ENCODE measurements around the gene MRPS23. TPM values are rescaled to one million over a fixed set of nuclear protein-coding genes. Genes with fewer than 3 reads are reported as not detected.
A peak's percentile ranks its signal among the peaks of the same experiment; 100 is the strongest.

Gene MRPS23
- total RNA-seq, 5 donors from 2014 or later (not counting 1 experiment from before 2014, with no cell fraction given) = 13.3 to 32.3 (median 25.2) TPM

DNA sequence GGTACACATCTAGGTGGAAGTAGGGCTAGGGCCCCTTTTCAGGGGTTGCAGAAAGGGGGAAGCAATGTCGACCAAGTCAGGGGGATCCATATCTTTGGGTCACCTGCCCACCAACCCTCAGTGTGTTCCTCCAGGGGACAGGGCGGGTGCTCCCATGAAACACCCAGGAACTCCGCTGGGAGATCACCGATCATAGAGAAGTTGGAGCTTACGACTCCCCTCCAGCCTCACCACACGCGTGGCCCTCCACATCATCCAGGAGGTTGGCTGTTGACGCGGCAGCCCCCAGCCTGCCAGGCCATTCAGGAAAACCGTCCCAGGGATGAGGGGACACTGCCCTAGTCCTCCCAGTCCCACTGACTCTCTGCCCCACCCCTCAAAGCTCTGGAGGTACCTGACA, 17.3 kb upstream of the MRPS23 start:
- Histone ChIP-seq H3K27me3 (replicated peaks in 1 of 2; ENCODE audit: control insufficient read depth in 2 of 2, extremely low read depth in 1 of 2, insufficient read depth in 2 of 2, low read length in 1 of 2) (peaks cover 0 to 36% of the 10 kb centered on the region in 2 experiments), H3K4me3 (ENCODE audit: control insufficient read depth in 1 of 2, extremely low read depth in 1 of 2, low read length in 1 of 2) (no peak overlapping the region), H3K9me3 (no peaks in the 10 kb centered on the region), H3K4me1 (ENCODE audit: control insufficient read depth in 1 of 2, extremely low read depth in 1 of 2, insufficient read depth in 2 of 2, low read length in 2 of 2) (peaks cover 2 to 16% of the 10 kb centered on the region in 2 experiments), H3K27ac (ENCODE audit: low read length) (no peak overlapping the region), H3K36me3 (ENCODE audit: control insufficient read depth in 2 of 2, extremely low read depth in 1 of 2, insufficient read depth in 1 of 2, low read length in 1 of 2) (no peaks in the 10 kb centered on the region)
- no peak overlapping the region for H3K27ac Mint-ChIP-seq
- peaks cover 8 to 14% (median 14%) of the 10 kb centered on the region in 3 donors for H3K4me1 Mint-ChIP-seq
- H3K27me3 Mint-ChIP-seq = peaks cover 0 to 12% of the 10 kb centered on the region in 2 donors
- H3K36me3 Mint-ChIP-seq = no peaks in the 10 kb centered on the region
- DNase-seq (no peak), ATAC-seq (replicated peaks in 1 of 4) (no peak)
- no peak overlapping the region for H3K4me3 Mint-ChIP-seq
- CTCF ChIA-PET = no interaction called here
- H3K9me3 Mint-ChIP-seq = no peaks in the 10 kb centered on the region
- WGBS (ENCODE audit: insufficient coverage) = 85% methylated on average over 10 of the region's 10 CpGs
- POLR2A ChIA-PET = interaction anchor here in 1 of 2 donors (0.6 kb wide), 1 partner anchor 23 kb away, joined by 4 read pairs; no protein-coding TSS in a partner anchor

DNA sequence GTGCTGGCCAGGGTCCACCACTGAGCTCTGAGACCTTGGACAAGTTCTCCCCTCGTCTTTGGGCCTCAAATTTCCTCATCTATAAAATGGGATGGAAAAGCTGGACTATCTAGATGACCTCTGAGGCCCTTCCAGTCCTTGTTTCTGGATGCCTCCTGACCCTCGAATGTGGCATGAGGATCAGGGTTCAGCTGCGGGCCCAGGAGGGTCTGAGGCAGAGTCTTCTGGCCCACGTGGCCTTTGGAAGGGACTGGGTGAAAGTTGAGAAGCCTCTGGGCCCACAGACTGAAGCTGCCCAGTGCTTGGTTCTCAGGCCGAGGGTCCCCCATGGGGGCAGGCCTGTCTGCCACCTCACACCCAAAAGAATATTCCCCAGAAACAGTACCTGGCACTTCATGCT, 16.9 kb upstream of the MRPS23 start:
- Mint-ChIP-seq H3K9me3 (no peaks in the 10 kb centered on the region), H3K4me1 (peaks cover 8 to 15% (median 14%) of the 10 kb centered on the region in 3 donors), H3K27ac (no peak overlapping the region), H3K36me3 (no peaks in the 10 kb centered on the region), H3K27me3 (peaks cover 0 to 8% of the 10 kb centered on the region in 2 donors), H3K4me3 (no peak overlapping the region)
- H3K4me3 ChIP-seq (ENCODE audit: control insufficient read depth in 1 of 2, extremely low read depth in 1 of 2, low read length in 1 of 2) = no peak overlapping the region
- ChIA-PET POLR2A (interaction anchor here in 1 of 2 donors (0.6 kb wide), 1 partner anchor 23 kb away, joined by 4 read pairs; no protein-coding TSS in a partner anchor), CTCF (no interaction called here)
- ATAC-seq (replicated peaks in 1 of 4) (no peak), DNase-seq (no peak)
- peaks cover 2 to 19% of the 10 kb centered on the region in 2 experiments for H3K4me1 ChIP-seq (ENCODE audit: control insufficient read depth in 1 of 2, extremely low read depth in 1 of 2, insufficient read depth in 2 of 2, low read length in 2 of 2)
- H3K9me3 ChIP-seq = no peaks in the 10 kb centered on the region
- peaks cover 0 to 36% of the 10 kb centered on the region in 2 experiments for H3K27me3 ChIP-seq (replicated peaks in 1 of 2; ENCODE audit: control insufficient read depth in 2 of 2, extremely low read depth in 1 of 2, insufficient read depth in 2 of 2, low read length in 1 of 2)
- H3K27ac ChIP-seq (ENCODE audit: low read length) = no peak overlapping the region
- no CpG with 5 or more reads among the region's 5 CpGs for WGBS (ENCODE audit: insufficient coverage)
- no peaks in the 10 kb centered on the region for H3K36me3 ChIP-seq (ENCODE audit: control insufficient read depth in 2 of 2, extremely low read depth in 1 of 2, insufficient read depth in 1 of 2, low read length in 1 of 2)

GRCh38 chr17:57866319-57866718, 16.5 kb upstream of the MRPS23 start:
- Histone ChIP-seq H3K9me3 (no peaks in the 10 kb centered on the region), H3K27ac (ENCODE audit: low read length) (no peak overlapping the region), H3K4me1 (ENCODE audit: control insufficient read depth in 1 of 2, extremely low read depth in 1 of 2, insufficient read depth in 2 of 2, low read length in 2 of 2) (peaks cover 5 to 23% of the 10 kb centered on the region in 2 experiments), H3K27me3 (replicated peaks in 1 of 2; ENCODE audit: control insufficient read depth in 2 of 2, extremely low read depth in 1 of 2, insufficient read depth in 2 of 2, low read length in 1 of 2) (peaks cover 0 to 37% of the 10 kb centered on the region in 2 experiments), H3K4me3 (ENCODE audit: control insufficient read depth in 1 of 2, extremely low read depth in 1 of 2, low read length in 1 of 2) (no peak overlapping the region), H3K36me3 (ENCODE audit: control insufficient read depth in 2 of 2, extremely low read depth in 1 of 2, insufficient read depth in 1 of 2, low read length in 1 of 2) (no peaks in the 10 kb centered on the region)
- ChIA-PET POLR2A (interaction anchor here in 1 of 2 donors (0.6 kb wide), 1 partner anchor 22 kb away, joined by 4 read pairs; no protein-coding TSS in a partner anchor), CTCF (no interaction called here)
- Mint-ChIP-seq H3K27ac (no peak overlapping the region), H3K4me1 (peaks cover 10 to 15% (median 14%) of the 10 kb centered on the region in 3 donors), H3K4me3 (no peak overlapping the region), H3K27me3 (peaks cover under 1 to 8% of the 10 kb centered on the region in 2 donors), H3K36me3 (no peaks in the 10 kb centered on the region), H3K9me3 (no peaks in the 10 kb centered on the region)
- DNase-seq = no peak
- ATAC-seq (replicated peaks in 1 of 4) = no peak
- 79% methylated on average over 9 of the region's 10 CpGs for WGBS (ENCODE audit: insufficient coverage)

DNA sequence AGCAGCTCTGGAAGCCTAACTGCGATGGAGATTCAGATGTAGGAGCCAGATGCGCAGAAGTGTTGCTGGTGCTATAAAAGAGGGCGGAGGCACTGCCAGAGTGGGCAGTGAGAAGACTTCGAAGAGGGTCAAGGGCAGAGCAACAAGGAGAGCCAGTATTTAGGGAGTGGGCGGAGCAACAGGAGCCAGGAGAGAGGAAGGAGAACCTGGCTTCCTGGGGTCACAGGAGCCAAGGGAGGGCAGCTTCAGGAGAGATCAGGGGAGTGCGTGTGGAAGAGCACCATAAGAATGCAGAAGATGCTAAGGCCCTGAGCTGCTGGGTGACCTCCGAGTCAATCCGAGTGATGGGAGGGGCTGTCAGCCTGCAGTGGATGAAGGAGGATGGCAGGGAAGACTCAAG, 14.4 kb upstream of the MRPS23 start:
- H3K4me3 Mint-ChIP-seq = no peak overlapping the region
- no peaks in the 10 kb centered on the region for H3K9me3 Mint-ChIP-seq
- 96% methylated on average over 8 of the region's 8 CpGs for WGBS (ENCODE audit: insufficient coverage)
- peaks cover 3 to 17% of the 10 kb centered on the region in 2 donors for H3K27me3 Mint-ChIP-seq
- ChIA-PET POLR2A (no interaction called here), CTCF (interaction anchor here in 1 of 2 donors (0.6 kb wide), 1 partner anchor 242 kb away, joined by 3 read pairs; no protein-coding TSS in a partner anchor)
- DNase-seq (no peak), ATAC-seq (replicated peaks in 1 of 4) (no peak)
- no peaks in the 10 kb centered on the region for H3K36me3 Mint-ChIP-seq
- no peaks in the 10 kb centered on the region for H3K36me3 ChIP-seq (ENCODE audit: control insufficient read depth in 2 of 2, extremely low read depth in 1 of 2, insufficient read depth in 1 of 2, low read length in 1 of 2)
- H3K9me3 ChIP-seq = no peaks in the 10 kb centered on the region
- peaks cover 0 to 43% of the 10 kb centered on the region in 2 experiments for H3K27me3 ChIP-seq (replicated peaks in 1 of 2; ENCODE audit: control insufficient read depth in 2 of 2, extremely low read depth in 1 of 2, insufficient read depth in 2 of 2, low read length in 1 of 2)
- peaks cover 10 to 34% of the 10 kb centered on the region in 2 experiments for H3K4me1 ChIP-seq (ENCODE audit: control insufficient read depth in 1 of 2, extremely low read depth in 1 of 2, insufficient read depth in 2 of 2, low read length in 2 of 2)
- no peak overlapping the region for H3K4me3 ChIP-seq (ENCODE audit: control insufficient read depth in 1 of 2, extremely low read depth in 1 of 2, low read length in 1 of 2)
- H3K4me1 Mint-ChIP-seq = peaks cover 19 to 24% (median 24%) of the 10 kb centered on the region in 3 donors
- H3K27ac ChIP-seq (ENCODE audit: low read length) = no peak overlapping the region
- no peak overlapping the region for H3K27ac Mint-ChIP-seq

DNA sequence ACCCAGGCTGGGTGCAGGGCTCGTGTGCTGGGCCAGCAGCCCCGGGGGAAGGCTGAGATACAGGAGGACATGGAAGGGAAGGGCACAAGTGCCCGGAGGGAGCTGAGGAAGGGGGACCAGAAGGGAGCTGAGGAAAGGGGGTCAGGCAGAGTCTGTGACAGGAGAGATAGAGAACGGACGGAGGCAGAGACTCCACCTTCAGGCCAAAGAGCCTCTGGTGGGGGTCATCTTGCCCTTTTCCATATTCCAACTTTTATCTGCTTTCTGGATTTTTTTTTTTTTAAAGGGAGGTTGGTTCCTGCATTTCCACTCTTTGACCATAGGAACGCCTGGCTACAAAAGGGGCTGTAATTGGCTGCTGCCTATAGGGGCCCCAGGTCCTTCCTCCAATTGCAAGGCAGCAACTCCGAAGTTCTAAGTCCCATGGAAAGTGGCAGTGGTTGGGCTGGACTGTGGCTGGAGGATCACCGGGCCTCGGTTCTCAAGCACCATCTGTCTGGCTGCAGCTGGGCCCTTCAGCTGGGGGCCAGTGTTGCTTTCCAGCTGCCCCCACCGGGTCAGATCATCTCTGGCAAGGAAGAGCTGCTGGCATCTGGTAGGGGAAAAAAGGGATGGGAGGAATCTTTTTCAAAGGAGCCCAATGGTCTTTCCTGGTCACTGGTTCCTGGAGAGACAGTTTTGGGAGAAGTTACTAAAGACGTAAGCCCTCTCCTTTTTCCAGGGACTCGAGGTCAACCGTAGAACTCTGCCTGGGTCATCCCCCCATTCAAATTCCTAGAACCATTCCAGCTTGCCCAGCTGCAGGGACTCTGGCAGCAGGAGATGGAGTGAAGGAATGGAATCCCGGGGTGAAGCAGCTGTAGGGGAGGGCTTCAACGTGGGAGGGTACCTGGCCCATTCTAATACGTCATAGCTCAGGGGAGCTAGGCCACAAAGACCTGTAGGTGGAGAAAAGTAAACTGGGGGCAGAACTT, 13.1 kb upstream of the MRPS23 start:
- peaks cover 8 to 27% of the 10 kb centered on the region in 2 experiments for H3K4me1 ChIP-seq (ENCODE audit: control insufficient read depth in 1 of 2, extremely low read depth in 1 of 2, insufficient read depth in 2 of 2, low read length in 2 of 2)
- ChIA-PET POLR2A (interaction anchor here in 1 of 2 donors (0.6 kb wide), 1 partner anchor 762 kb away, joined by 6 read pairs; no protein-coding TSS in a partner anchor), CTCF (interaction anchor here (0.6 to 1.3 kb wide), 4 partner anchors 16 to 607 kb away, joined by 3 to 6 read pairs (median 4); partner anchors contain the start of gene MSI2 (in 1 of the 2))
- Mint-ChIP-seq H3K27me3 (peaks cover 6 to 17% of the 10 kb centered on the region in 2 donors), H3K9me3 (no peaks in the 10 kb centered on the region), H3K27ac (no peak overlapping the region), H3K4me3 (peak overlapping the region in 1 of 3 donors; percentile 37), H3K36me3 (no peaks in the 10 kb centered on the region), H3K4me1 (peaks cover 17 to 21% (median 18%) of the 10 kb centered on the region in 3 donors)
- no peaks in the 10 kb centered on the region for H3K36me3 ChIP-seq (ENCODE audit: control insufficient read depth in 2 of 2, extremely low read depth in 1 of 2, insufficient read depth in 1 of 2, low read length in 1 of 2)
- peaks cover 0 to 51% of the 10 kb centered on the region in 2 experiments for H3K27me3 ChIP-seq (replicated peaks in 1 of 2; ENCODE audit: control insufficient read depth in 2 of 2, extremely low read depth in 1 of 2, insufficient read depth in 2 of 2, low read length in 1 of 2)
- no peak overlapping the region for H3K4me3 ChIP-seq (ENCODE audit: control insufficient read depth in 1 of 2, extremely low read depth in 1 of 2, low read length in 1 of 2)
- no peak for ATAC-seq (replicated peaks in 1 of 4)
- no peak for DNase-seq
- WGBS (ENCODE audit: insufficient coverage) = 86% methylated on average over 7 of the region's 16 CpGs
- H3K27ac ChIP-seq (ENCODE audit: low read length) = no peak overlapping the region
- H3K9me3 ChIP-seq = no peaks in the 10 kb centered on the region

Measured in T-cell (primary cell).